H1 (cell line): ENCODE data around the gene TBC1D7. TPM values are rescaled to one million over a fixed set of nuclear protein-coding genes. Genes with fewer than 3 reads are reported as not detected.

ENCODE experiments used
- CTCF ChIA-PET: fragments of 300-600 bp; sonication (Branson Sonifier 250); formaldehyde crosslinking; loops from one replicate; lab custom pipeline; 2021; ENCODE audit not compliant: partially characterized antibody; lab: Charles Lee
- POLR2A ChIA-PET: fragments of 300-600 bp; sonication (Branson Sonifier 250); formaldehyde crosslinking; loops from one replicate; lab custom pipeline; 2021; ENCODE audit warnings: inconsistent platforms; ENCODE audit not compliant: partially characterized antibody; lab: Charles Lee
- DNase-seq, 2 experiments: peaks; one replicate each; pipeline versions ENCODE4 v3.0.0 to v3.0.0-alpha.2; 2010 to 2022; ENCODE audit warnings: low spot score in 2 of 2, low read depth in 1 of 2, mixed read lengths in 1 of 2
- FAIRE-seq: peaks from 2 replicates; lab custom pipeline; 2011; peaks lifted over from hg19 to GRCh38; lab: Jason Lieb, UNC
- H2AFZ ChIP-seq: 2 replicates; pipeline ENCODE4 v1.8.1; 2012; ENCODE audit warnings: low read length, inconsistent platforms
- H2AK5ac ChIP-seq: 2 replicates; pipeline ENCODE4 v1.6.1; 2013; ENCODE audit warnings: low read depth, low read length
- H2BK120ac ChIP-seq: replicated peaks from 2 replicates; pipeline ENCODE3; 2013; ENCODE audit warnings: low read depth, low read length, inconsistent platforms
- H2BK12ac ChIP-seq: 2 replicates; pipeline ENCODE4 v1.6.1; 2013; ENCODE audit warnings: low read depth, low read length
- H2BK15ac ChIP-seq: 2 replicates; pipeline ENCODE4 v1.6.1; 2013; ENCODE audit warnings: low read length
- H2BK20ac ChIP-seq: 2 replicates; pipeline ENCODE4 v1.6.1; 2013; ENCODE audit warnings: low read length
- H2BK5ac ChIP-seq: 2 replicates; pipeline ENCODE4 v1.6.1; 2013; ENCODE audit warnings: low read depth, low read length
- H3K14ac ChIP-seq: 2 replicates; pipeline ENCODE4 v1.6.1; 2013; ENCODE audit warnings: inconsistent platforms; ENCODE audit not compliant: insufficient read length
- H3K18ac ChIP-seq: 2 replicates; pipeline ENCODE4 v1.6.1; 2013; ENCODE audit warnings: low read length; ENCODE audit errors: extremely low read depth
- H3K23ac ChIP-seq: 2 replicates; pipeline ENCODE4 v1.6.1; 2013; ENCODE audit warnings: inconsistent platforms; ENCODE audit not compliant: insufficient read length
- H3K23me2 ChIP-seq: 2 replicates; pipeline ENCODE4 v1.6.1; 2013; ENCODE audit warnings: low read depth, low read length
- H3K27ac ChIP-seq: 2 replicates; pipeline ENCODE4 v1.6.1; 2011; ENCODE audit warnings: low read depth, low read length, inconsistent platforms
- H3K27me3 ChIP-seq, 4 experiments: replicated peaks in 1 of 4; 1 replicate in 1 of 4; 2 replicates in 3 of 4; pipeline versions ENCODE4 v1.6.1 to v1.8.1; 2011 to 2013; ENCODE audit warnings: low read length in 3 of 4, mild to moderate bottlenecking in 3 of 4, inconsistent platforms in 2 of 4, mixed read lengths in 2 of 4, moderate library complexity in 1 of 4; ENCODE audit not compliant: control insufficient read depth in 3 of 4, insufficient read depth in 3 of 4; ENCODE audit errors: extremely low read depth in 1 of 4
- H3K36me3 ChIP-seq, 4 experiments: 2 replicates each; pipeline versions ENCODE4 v1.6.1 to v1.8.1; 2011 to 2013; ENCODE audit warnings: mild to moderate bottlenecking in 4 of 4, low read length in 3 of 4, moderate library complexity in 2 of 4, control low read depth in 1 of 4, inconsistent platforms in 1 of 4; ENCODE audit not compliant: insufficient read depth in 4 of 4, control insufficient read depth in 2 of 4
- H3K4ac ChIP-seq: replicated peaks from 2 replicates; pipeline ENCODE3; 2013; ENCODE audit warnings: low read length, low read depth, mixed read lengths, inconsistent platforms; ENCODE audit not compliant: insufficient read length
- H3K4me1 ChIP-seq, 4 experiments: replicated peaks in 1 of 4; 1 replicate in 1 of 4; 2 replicates in 3 of 4; pipeline versions ENCODE4 v1.6.1 to v1.8.1; 2011 to 2013; ENCODE audit warnings: low read length in 3 of 4, inconsistent platforms in 2 of 4, mixed read lengths in 1 of 4; ENCODE audit not compliant: insufficient read depth in 4 of 4, control insufficient read depth in 3 of 4
- H3K4me2 ChIP-seq, 2 experiments: 2 replicates each; pipeline versions ENCODE4 v1.6.1 to v1.8.1; 2011 to 2013; ENCODE audit warnings: low read depth in 2 of 2, low read length in 2 of 2, control low read depth in 1 of 2, inconsistent platforms in 1 of 2, mild to moderate bottlenecking in 1 of 2; ENCODE audit not compliant: insufficient read depth in 1 of 2
- H3K4me3 ChIP-seq, 4 experiments: fragments of 200-600, 300-600 bp in 1 of 4; sonication (generic), shearing (Covaris generic), sonication (Bioruptor Twin) in 1 of 4; 2 replicates each; pipeline versions ENCODE4 v1.5.1 to v1.8.1; 2011 to 2016; ENCODE audit warnings: low read length in 4 of 4, low read depth in 3 of 4, control low read depth in 2 of 4, inconsistent platforms in 2 of 4, mild to moderate bottlenecking in 2 of 4, mixed read lengths in 1 of 4, moderate library complexity in 1 of 4; ENCODE audit not compliant: insufficient read depth in 2 of 4; ENCODE audit errors: extremely low read depth in 1 of 4
- H3K56ac ChIP-seq: replicated peaks from 2 replicates; pipeline ENCODE3; 2013; ENCODE audit warnings: low read depth, mild to moderate bottlenecking, mixed read lengths, low read length, inconsistent platforms; ENCODE audit not compliant: insufficient read length
- H3K79me1 ChIP-seq: 2 replicates; pipeline ENCODE4 v1.6.1; 2013; ENCODE audit warnings: low read depth, low read length, control low read depth
- H3K79me2 ChIP-seq, 2 experiments: 2 replicates each; pipeline versions ENCODE4 v1.6.1 to v1.8.1; 2012 to 2013; ENCODE audit warnings: low read length in 2 of 2, mild to moderate bottlenecking in 2 of 2, inconsistent platforms in 1 of 2; ENCODE audit not compliant: insufficient read depth in 2 of 2, control insufficient read depth in 1 of 2
- H3K9ac ChIP-seq, 4 experiments: replicated peaks in 1 of 4; 1 replicate in 1 of 4; 2 replicates in 3 of 4; pipeline versions ENCODE4 v1.6.1 to v1.8.1; 2011 to 2013; ENCODE audit warnings: low read depth in 3 of 4, low read length in 3 of 4, control low read depth in 2 of 4, mild to moderate bottlenecking in 2 of 4, moderate library complexity in 2 of 4, inconsistent platforms in 1 of 4; ENCODE audit errors: extremely low read depth in 1 of 4
- H3K9me3 ChIP-seq, 2 experiments: 2 replicates each; pipeline versions ENCODE4 v1.6.1 to v1.8.1; 2012 to 2013; ENCODE audit warnings: mild to moderate bottlenecking in 2 of 2, moderate library complexity in 2 of 2, control low read depth in 1 of 2, inconsistent platforms in 1 of 2, low read depth in 1 of 2, low read length in 1 of 2, mixed read lengths in 1 of 2; ENCODE audit not compliant: insufficient read depth in 2 of 2
- H4K20me1 ChIP-seq, 2 experiments: replicated peaks in 1 of 2; 2 replicates each; pipeline versions ENCODE3 to v1.8.1; 2011 to 2013; ENCODE audit warnings: inconsistent platforms in 2 of 2, low read length in 2 of 2, mild to moderate bottlenecking in 1 of 2; ENCODE audit not compliant: insufficient read depth in 2 of 2, control insufficient read depth in 1 of 2
- H4K5ac ChIP-seq: 2 replicates; pipeline ENCODE4 v1.6.1; 2013; ENCODE audit warnings: low read length, low read depth, mixed read lengths, inconsistent platforms; ENCODE audit not compliant: insufficient read length
- H4K8ac ChIP-seq: 2 replicates; pipeline ENCODE4 v1.8.0; 2013; ENCODE audit warnings: mild to moderate bottlenecking, moderate library complexity, low read length, inconsistent platforms; ENCODE audit not compliant: insufficient read depth; ENCODE audit errors: extremely low read depth
- H4K91ac ChIP-seq: replicated peaks from 2 replicates; pipeline ENCODE3; 2013; ENCODE audit warnings: low read length, mixed read lengths, inconsistent platforms; ENCODE audit not compliant: insufficient read length
- EZH2 ChIP-seq: fragments of 200-600 bp; sonication (generic); IDR thresholded peaks from 2 replicates; pipeline ENCODE4 v1.7.1; 2012; ENCODE audit warnings: low read depth, mild to moderate bottlenecking, moderate library complexity, low read length, inconsistent platforms; ENCODE audit not compliant: severe bottlenecking
- PHF8 ChIP-seq: fragments of 200-600 bp; sonication (generic); conservative IDR thresholded peaks from 2 replicates; pipeline ENCODE4 v1.7.1; 2012; ENCODE audit warnings: low read depth, mild to moderate bottlenecking, inconsistent platforms, low read length, moderate library complexity
- WGBS, 2 experiments: shearing (Covaris generic) in 1 of 2; methylation state at CpG; one replicate each; pipeline versions ENCODE4 v1.1.6 to v1.1.7; 2013 to 2015; ENCODE audit warnings: low lambda C conversion rate in 2 of 2, mixed read lengths in 2 of 2, inconsistent platforms in 1 of 2, low coverage in 1 of 2, missing lambda C conversion rate in 1 of 2; ENCODE audit not compliant: insufficient replicate concordance in 2 of 2, insufficient coverage in 1 of 2, insufficient read length in 1 of 2; ENCODE audit errors: extremely low coverage in 1 of 2, missing lambda C conversion rate in 1 of 2; 5-methylcytosine and 5-hydroxymethylcytosine counted together
- polyA plus RNA-seq, 7 experiments: library from polyadenylated mRNA; depleted of rRNA in 3 of 7; stranded (reverse) in 5 of 7; unstranded in 2 of 7; fragments of >200 nt in 5 of 7; fragments of 200-250 nt in 2 of 7; gene quantifications; 1 replicate in 5 of 7; 2 replicates in 1 of 7; 4 replicates in 1 of 7; pipeline versions ENCODE4 v1.2.1 to v1.2.3, GENCODE V29; 2011 to 2013; ENCODE audit warnings: missing spikeins in 2 of 7, mixed read lengths in 2 of 7
- total RNA-seq: library from RNA; stranded (reverse); fragmentation: NEBNext Ultra II Directional; extraction: Animal tissue kit (Norgen Biotek cat#: 25700); gene quantifications from 2 replicates; pipeline ENCODE4 v1.2.1, GENCODE V29; 2021
- TF ChIP-seq, protein P1 (sequence below): IDR thresholded peaks from 2 replicates; pipeline ENCODE4 v1.6.1; 2012; ENCODE audit warnings: inconsistent platforms

The TBC1D7 gene
- total and polyA plus RNA-seq, 2 of the 8 experiments (the other 6 are each of a cell fraction or from before 2014, with no cell fraction given) = 46.1 to 55.2 TPM

DNA sequence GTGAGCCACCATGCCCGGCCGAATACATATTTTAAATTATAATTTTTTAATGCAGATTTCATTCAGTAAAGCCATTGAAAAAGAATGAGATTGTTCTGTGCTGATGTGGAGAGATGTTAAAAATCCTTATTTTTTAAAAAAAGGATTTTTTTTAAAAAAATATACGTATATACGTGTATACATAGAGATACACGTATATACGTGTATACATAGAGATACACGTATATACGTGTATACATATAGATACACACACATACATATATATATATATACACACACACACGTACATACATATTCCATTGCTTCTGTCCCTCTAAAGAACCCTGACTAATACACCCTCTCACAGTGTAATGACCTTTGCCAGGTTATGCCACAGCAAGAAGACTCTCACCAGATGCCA lies 23.8 kb upstream of the TBC1D7 start:
- 89% methylated on average over 9 of the region's 9 CpGs; no CpG with 5 or more reads in 1 of the 2 experiments for WGBS, 2 experiments
- H4K8ac ChIP-seq = no peak overlapping the region
- no peak overlapping the region for H4K5ac ChIP-seq
- no peak for DNase-seq
- no peaks in the 10 kb centered on the region; a peak in 1 of 7 replicates for H3K27me3 ChIP-seq
- no peak overlapping the region for H3K4ac ChIP-seq
- H3K9ac ChIP-seq = no peak overlapping the region
- H4K20me1 ChIP-seq = no peaks in the 10 kb centered on the region
- H3K36me3 ChIP-seq = no peaks in the 10 kb centered on the region
- no peak overlapping the region for H2BK12ac ChIP-seq
- H3K14ac ChIP-seq = no peak overlapping the region
- no peak overlapping the region for H2BK120ac ChIP-seq
- no peak overlapping the region for H3K23ac ChIP-seq
- H3K23me2 ChIP-seq = no peaks in the 10 kb centered on the region
- H4K91ac ChIP-seq = no peak overlapping the region
- no peaks in the 10 kb centered on the region for H3K79me2 ChIP-seq
- no peak overlapping the region for H2AK5ac ChIP-seq
- peaks cover 0 to 8% of the 10 kb centered on the region in 2 experiments; a peak in 1 of 4 replicates for H3K9me3 ChIP-seq
- no peak overlapping the region for H2AFZ ChIP-seq
- TF ChIP-seq PHF8 (no peak), EZH2 (no peak)
- TF ChIP-seq, protein P1, sequence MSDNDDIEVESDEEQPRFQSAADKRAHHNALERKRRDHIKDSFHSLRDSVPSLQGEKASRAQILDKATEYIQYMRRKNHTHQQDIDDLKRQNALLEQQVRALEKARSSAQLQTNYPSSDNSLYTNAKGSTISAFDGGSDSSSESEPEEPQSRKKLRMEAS = no peak
- no peak overlapping the region for H2BK5ac ChIP-seq
- no peak overlapping the region for H3K18ac ChIP-seq
- H2BK20ac ChIP-seq = no peak overlapping the region
- H3K4me1 ChIP-seq = peaks cover 4 to 13% (median 8%) of the 10 kb centered on the region in 4 experiments; a peak in 5 of 7 replicates
- CTCF ChIA-PET = no interaction called here
- H3K4me3 ChIP-seq = no peak overlapping the region
- no peak overlapping the region for H2BK15ac ChIP-seq
- H3K27ac ChIP-seq = no peak overlapping the region
- H3K79me1 ChIP-seq = no peaks in the 10 kb centered on the region
- no peak overlapping the region for H3K4me2 ChIP-seq
- H3K56ac ChIP-seq = no peak overlapping the region
- POLR2A ChIA-PET = interaction anchor here (1.0 kb wide), 1 partner anchor 11 kb away, joined by 3 read pairs; no protein-coding TSS in a partner anchor
- FAIRE-seq = no peak
